GM18508 (cell line): ENCODE results near the gene KARS1.
A peak's percentile ranks its signal among the peaks of the same experiment; 100 is the strongest.

Experiments used
- ATAC-seq: cut with Tn5 transposase; IDR thresholded peaks from one replicate; pipeline ENCODE4 v1.9.1; 2021; ENCODE audit warnings: moderate number of reproducible peaks; ENCODE audit not compliant: insufficient read depth, unreplicated experiment

The KARS1 gene

DNA sequence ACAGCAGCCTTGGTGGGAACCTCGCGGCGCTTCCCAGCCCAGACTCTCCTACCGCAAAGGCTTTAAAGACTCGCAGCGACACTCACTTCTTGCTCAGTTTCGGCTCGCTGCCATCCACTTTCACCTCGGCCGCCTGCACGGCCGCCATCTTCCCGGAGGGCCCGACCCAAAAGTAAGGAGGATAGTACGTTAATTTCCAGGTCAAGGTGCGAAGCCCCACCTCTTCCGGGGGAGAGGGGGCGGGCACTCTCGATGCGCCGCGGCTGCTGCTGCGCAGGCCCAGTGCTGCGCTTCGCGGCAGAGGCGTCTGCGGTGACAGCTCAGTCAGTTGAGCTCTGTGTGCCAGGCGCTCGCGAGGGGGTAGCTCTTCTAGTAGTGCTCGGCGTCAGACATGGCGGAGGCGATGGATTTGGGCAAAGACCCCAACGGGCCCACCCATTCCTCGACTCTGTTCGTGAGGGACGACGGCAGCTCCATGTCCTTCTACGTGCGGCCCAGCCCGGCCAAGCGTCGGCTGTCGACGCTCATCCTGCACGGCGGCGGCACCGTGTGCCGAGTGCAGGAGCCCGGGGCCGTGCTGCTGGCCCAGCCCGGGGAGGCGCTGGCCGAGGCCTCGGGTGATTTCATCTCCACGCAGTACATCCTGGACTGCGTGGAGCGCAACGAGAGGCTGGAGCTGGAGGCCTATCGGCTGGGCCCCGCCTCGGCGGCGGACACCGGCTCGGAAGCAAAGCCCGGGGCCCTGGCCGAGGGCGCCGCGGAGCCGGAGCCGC lies at the start of gene KARS1, which contains the start of gene TERF2IP:
Gene KARS1 (minus strand): TSS at position 174 of the 773 bp plus-strand sequence. CDS start 26 bp downstream, at position 148.
Gene TERF2IP (plus strand): TSS at position 282 of the 773 bp plus-strand sequence. CDS start 110 bp downstream, at position 392.
- peak; percentile 70 for ATAC-seq

DNA sequence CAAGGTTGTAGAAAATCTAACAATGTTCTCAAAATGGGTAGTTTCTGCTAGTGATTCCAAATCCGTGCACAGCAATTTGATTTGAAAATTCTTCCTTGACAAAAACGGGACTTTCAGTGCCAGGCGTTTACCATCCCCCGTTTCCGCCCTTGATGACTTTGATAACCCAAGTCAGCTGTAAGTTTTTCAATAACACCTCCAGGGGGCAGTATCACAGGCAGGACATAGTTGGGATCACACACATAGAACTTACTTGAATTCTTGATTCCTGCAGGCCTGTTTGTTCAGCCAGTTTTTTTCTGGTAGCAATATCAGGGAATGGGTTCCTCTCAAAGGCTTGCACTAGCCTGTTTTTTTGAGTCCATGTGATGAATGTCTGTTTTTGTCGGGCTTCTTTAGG lies 48.2 kb upstream of the KARS1 start:
- no peak for ATAC-seq

DNA sequence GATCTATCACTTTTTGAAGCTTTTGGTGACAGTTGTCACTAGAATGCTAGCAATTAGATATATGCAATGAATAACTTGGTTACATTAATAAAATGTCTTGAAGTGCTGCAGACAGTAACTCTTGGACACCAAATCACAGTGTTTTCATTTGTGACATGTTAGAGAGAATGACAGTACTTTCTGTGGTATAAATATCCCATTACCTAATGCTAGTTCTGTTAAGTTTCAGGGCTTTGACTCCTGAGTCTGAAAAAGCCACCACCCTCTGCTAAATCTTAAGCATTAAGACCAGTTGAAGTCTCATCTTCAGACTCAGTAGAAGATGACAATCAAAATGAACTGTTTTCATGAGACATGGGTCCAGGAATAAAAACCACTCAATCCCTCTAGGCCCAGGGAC lies 39.9 kb upstream of the KARS1 start:
- no peak for ATAC-seq

DNA sequence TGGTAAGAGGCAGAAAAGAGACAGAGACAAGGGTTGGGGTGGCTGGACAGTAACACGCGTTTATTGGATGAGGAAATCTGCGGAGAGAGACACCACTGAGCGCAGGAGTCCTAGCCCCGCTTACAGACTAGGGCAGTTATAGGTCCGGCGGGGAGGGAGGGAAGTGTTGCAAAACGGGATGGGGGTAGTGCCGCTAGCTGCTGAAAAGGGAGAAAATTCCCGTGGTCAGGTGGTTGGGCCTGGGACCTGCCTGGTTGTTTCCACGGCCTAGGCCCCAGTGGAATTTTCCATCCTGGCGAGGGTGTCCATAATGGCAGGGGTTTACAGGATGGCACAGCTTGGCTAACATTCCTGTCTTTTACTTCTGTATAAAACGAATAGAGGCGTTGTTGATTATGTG lies 34.8 kb upstream of the KARS1 start:
- ATAC-seq: no peak

DNA sequence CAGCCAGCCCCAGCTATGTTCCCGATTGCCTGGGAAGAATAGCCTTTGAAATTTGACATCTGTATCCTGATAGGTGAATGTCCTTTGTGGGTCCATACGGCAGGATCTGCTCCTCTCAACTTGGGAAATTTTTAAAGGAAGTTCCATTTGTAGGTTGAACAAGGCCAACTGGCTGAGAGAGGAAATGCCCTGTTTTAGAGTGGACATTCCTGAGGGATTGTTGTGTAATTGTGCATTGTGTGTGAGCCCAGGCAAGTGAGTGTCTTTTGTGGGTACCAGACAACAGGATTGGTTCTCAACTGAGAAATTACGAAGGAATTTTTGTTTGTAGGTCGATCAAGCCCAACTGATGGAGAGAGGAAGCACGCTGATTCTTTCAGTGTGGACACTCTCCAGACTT lies 31.9 kb upstream of the KARS1 start:
- no peak for ATAC-seq

DNA sequence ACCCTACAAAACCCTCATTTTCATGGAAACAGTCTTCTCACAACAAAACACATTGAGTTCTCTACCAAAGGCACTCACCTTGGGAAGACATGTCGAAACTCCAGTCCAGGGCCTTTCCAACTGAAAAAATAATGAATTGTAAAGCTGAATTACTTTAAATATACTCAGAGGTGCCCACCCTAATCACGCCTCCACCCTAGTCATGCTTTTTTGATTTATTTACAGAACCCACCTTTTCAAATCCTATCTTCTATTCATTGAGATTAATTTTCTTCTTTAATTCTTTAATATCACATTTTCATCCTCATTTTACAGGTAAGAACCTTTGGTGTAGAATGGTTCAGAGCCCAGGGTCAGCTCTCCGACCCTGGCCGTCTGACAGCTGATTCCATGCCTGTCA lies 29.4 kb upstream of the KARS1 start, which contains the start of gene CPHXL2:
Gene CPHXL2 (minus strand): TSS at position 101 of the 400 bp plus-strand sequence. CDS start 10 bp downstream, at position 91.
- no peak for ATAC-seq

DNA sequence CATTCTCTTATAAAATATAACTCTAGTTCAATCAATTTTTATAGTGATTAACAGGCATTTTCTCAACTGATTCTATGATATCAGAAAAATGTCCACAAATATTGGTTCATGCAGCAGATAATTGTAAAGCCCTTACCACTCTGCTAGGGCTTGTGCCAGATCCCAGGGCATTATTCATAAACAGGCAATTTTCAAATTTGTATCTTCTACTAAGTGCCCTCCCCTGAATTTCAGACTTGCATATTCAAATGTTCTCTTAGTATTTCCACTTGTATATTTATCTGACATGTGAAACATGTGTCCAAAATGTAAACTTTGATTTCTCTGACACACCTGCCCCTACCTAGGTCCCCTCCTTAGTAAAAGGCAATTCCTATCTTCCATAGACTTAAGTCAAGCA lies 20.0 kb upstream of the KARS1 start:
- no peak for ATAC-seq

DNA sequence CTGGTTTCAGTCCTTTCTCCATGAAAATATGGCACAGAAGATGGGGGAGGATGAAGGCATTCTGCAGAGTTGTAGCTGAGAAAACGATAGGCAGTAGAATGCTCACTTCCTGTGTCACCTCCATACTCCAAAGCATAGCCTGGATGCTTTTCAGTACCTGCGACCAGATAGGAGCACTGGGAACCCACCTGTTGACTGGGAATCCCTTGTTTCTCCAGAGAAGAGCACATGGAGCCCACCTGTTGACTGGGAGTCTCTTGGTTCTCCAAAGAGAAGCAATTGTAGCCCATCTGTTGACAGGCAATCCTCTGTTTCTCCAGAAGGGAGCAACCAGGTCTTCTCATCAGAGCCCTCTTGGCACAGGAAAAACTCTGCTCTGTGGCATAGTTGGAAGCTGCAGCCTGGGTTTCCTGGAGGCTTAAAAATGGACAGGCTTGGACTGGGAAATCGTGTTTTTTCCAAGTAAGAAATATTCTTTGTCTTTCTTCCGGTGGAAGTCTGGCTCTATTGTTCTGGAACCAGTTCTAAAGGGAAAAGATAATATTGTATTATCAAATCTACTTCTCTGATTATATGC lies 13.3 kb upstream of the KARS1 start:
- ATAC-seq: no peak

DNA sequence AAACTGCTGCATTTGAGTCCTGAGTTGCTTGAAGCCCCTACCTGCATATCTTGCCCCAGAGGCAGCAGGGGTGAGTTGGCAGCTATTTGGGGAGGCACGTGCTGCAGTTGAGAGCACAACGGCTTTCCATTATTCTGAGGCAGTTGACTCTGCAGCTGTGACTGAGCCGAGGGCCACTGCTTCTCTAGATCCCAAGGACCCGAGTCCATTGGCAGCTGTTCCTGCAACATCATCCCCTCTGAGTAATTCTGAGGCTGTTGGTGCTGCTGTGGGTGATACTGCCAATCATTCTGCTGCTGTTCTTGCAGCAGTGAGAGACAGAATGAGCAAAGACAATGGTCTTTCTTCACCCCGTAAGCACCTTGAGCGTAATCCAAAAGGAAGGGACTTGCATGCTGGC lies 12.9 kb upstream of the KARS1 start:
- ATAC-seq: no peak

DNA sequence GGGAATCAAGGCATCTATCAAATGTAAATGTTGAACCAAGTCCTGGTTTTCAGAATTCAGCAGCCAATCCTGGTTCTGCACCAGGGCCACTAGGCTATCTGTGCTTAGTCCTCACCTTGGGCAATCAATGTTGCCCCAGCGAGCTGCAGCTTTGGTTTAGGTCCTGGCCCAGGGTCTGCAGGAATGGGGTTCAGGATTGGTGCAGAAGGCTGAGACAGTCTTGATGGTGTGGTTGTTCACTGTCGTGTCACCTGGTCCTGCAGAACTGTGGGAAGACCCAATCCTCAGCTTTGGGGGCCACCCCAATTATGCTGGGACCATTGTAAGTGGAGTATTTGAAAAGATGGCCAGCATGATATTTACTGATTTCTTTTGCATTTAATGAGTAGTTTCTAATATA lies 10.7 kb upstream of the KARS1 start:
- no peak for ATAC-seq

DNA sequence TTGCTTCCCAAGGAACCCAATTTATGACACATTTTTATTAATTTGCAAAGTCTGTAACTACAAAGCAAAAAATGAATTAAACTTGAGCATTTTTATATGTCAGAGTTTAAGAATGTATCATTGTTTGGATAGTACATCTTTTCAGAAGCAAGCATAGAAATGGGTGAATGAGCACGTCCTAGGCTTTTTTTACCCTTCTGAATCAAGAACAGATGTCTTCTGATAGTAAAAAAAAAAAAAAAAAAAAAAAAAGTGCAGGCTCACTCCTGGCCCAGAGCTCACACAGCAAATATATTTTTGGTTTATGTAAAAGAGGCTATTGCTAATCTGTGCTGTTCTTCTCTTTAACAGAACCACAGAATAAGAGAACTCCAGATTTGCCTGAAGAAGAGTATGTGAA lies 6.5 kb upstream of the KARS1 start:
- ATAC-seq: no peak

DNA sequence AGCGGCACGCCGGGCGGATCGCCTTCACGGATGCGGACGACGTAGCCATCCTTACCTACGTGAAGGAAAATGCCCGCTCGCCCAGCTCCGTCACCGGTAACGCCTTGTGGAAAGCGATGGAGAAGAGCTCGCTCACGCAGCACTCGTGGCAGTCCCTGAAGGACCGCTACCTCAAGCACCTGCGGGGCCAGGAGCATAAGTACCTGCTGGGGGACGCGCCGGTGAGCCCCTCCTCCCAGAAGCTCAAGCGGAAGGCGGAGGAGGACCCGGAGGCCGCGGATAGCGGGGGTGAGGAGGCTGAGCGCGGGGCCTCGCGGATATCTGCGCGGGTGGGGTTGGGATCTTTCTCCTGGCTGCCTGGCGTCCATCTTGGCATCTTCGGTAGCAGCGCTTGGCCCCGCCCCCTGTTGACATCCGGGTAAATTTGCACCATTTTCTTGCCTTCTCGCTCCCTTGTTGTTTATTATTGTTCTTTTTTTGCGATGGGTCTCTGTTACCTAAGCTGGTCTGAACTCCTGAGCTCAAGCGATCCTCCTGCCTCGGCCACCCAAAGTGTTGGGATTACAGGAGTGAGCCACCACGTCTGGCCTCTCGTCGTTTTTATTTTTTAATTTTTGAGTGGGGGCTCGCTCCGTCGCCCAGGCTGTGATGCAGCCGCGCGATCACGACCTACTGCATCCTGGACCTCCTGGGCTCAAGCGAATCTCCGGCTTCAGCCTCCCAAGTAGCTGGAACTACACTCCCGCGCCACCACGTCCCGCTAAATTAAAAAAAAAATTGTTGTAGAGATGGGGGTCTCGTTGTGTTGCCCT lies 1.0 kb upstream of the KARS1 start:
- peak; percentile 21 for ATAC-seq

DNA sequence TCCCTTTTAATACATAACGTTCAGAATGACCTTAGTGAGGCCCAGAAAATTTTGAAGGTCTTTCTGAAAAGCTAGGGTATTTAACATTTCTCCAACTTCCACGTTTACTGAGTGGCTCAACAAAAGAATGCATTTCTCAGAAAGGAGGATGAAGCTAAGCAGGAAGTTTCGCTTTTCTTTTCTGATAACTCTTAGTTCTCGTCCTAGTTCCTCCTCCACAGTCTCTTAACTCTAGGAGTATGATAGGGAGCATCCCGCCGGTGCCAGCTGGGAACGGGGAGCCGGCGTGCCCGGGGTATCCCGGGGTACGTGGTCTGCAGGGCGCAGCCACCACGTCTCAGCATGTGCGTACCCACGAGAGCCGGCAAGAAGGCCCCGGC lies 363 bp downstream of the KARS1 start:
- ATAC-seq: peak; percentile 12

DNA sequence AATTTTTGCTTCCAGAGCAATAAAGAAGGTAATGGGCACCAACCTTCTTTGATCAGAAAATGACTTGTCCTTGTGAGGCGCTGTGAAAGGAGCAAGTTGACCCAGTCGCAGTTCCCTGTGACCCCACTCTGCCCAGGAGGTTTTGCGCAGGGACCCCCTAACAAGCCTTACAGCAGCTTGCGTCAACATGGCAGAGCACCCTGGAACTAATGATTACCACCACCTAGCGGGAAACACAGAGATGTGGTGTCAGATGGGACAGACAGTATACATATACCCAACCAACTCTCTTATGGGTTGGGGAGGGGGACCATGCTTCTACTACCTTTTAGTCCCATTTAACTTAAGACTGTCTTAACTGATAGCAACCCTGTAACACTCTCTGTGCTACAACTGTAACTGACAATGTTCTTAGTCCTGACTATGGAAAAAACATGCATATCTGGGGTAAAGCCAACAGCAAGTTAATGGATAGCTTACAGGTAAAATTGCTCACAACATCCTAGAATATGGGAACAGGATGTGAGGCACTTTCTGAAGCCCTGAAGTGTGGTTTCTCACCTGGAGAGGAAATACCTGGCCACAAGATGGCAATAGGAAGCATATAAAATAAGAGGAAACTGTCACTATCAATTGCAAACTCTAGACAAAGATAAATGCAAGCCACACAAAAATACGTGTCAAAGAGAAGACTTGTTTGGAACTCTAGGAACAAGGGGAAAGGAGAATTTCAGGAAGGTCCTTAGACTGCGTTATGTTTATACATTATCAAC lies 3.0 kb downstream of the KARS1 start:
- no peak for ATAC-seq

DNA sequence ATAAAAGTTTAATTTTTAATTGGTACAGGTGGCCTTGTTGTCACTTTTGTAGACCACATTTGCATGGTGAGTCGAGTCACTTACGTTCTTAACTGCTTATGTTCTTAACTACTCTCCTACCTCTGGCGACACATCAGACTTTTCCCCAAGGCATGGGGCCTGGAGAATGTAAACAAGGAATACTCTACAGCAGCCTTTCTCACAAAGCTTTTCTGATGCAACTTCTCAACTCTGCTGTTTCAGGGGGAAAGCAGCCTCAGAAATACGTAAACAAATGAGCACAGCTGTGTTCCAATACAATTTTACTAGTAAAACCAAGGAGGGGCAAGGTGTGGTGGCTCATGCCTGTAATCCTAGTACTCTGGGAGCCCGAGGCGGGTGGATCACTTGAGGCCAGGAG lies 6.9 kb downstream of the KARS1 start:
- no peak for ATAC-seq

DNA sequence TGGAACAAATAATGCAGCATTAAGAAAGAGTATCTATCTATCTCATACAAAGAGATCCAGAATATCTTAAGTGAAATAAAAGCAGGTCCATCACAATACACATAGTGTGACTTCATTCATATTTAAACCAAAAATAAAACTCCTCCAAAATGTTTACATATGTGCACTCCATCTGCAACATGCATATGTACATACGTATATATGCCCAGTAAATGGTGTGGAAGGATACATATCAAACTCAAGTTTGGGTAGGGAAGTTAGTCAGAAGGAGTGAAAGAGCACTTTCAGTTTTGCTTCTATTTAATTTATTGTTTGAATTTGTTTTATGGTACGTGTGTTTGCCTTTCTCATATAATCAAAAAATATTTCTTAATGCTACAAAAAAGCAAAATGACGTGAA lies 12.4 kb downstream of the KARS1 start:
- ATAC-seq: no peak

DNA sequence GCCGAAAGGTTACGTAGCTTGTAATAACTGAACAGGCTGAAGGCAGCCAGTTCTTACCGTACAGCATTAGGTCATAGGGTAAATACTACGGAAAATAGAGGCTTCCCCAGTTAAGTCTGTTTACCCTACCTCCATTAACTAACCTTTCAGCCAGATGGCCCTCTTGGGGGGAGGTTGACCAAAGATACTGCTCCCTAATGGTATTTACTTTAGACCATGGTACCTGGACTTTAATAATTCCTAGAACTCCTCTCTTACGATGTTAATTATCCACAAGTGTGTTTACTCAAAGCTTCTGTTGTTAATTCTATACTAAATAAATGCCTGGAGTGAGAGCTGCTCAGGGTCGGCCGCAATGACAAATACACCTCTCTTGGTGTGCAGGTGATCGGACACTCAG lies 14.6 kb downstream of the KARS1 start:
- no peak for ATAC-seq

DNA sequence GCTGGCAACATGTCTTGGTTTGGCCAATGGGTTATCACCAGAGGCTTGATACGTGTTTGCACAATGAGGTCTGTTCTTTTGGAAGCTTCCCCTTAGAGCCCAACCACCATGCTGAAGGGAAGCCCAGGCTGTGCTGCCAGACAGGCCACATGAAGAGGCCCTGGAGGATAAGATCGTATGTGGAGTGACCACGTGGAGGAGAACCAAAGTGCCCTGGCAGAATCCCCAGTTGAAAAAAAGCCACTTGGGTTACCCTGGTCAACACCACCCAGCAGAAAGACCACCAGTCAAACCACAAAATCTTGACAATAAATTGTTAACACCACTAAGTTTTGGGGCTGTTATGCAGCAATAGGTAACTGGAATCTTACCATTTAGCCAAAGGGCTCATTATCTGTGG lies 17.4 kb downstream of the KARS1 start:
- no peak for ATAC-seq

DNA sequence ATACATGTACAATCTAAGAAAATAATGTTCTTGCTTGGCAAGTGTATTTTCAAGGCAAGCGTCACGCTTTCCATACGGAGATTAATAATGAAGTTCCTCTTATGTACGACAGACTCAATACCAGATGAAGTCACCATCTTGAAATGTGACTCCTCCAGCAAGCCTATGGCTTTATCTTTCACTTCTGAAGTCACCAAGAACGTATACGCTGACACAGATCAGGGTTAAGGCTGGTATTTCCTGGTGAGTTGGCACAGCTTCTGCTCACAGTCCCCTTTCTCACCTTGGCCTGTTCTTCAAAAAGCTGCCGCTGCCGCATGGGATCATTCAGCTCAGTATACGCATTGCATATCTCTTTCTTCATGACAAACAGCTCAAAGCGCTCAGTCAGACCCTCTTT lies 18.3 kb downstream of the KARS1 start:
- no peak for ATAC-seq

DNA sequence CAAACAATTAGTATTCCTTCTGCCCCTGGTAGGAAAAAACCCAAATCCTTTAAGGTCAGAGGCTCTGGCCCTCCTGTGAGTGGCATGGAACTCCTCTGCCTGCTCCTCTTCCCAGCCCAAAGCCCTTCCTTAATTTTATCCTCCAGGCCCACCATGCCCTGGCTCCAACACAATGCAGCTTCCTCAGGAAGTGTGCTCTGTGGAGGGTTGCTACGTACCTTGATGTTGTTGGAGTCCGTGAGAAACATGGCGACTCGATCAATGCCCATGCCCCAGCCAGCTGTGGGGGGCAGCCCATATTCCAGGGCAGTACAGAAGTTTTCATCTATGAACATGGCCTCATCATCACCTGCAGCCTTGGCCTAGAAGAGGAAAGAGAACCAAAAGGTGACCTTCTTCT lies 19.1 kb downstream of the KARS1 start:
- no peak for ATAC-seq
